GM12873 (cell line): Measurements from ENCODE around the gene TRIM31.

ENCODE experiments used
- TF ChIP-seq, protein P1 (sequence below): IDR thresholded peaks from 2 replicates; pipeline ENCODE4 v1.5.1; 2012; ENCODE audit warnings: low read depth, mild to moderate bottlenecking, moderate library complexity, low read length, control low read depth; ENCODE audit not compliant: insufficient read depth; ENCODE audit errors: missing control alignments

TRIM31 gene

DNA sequence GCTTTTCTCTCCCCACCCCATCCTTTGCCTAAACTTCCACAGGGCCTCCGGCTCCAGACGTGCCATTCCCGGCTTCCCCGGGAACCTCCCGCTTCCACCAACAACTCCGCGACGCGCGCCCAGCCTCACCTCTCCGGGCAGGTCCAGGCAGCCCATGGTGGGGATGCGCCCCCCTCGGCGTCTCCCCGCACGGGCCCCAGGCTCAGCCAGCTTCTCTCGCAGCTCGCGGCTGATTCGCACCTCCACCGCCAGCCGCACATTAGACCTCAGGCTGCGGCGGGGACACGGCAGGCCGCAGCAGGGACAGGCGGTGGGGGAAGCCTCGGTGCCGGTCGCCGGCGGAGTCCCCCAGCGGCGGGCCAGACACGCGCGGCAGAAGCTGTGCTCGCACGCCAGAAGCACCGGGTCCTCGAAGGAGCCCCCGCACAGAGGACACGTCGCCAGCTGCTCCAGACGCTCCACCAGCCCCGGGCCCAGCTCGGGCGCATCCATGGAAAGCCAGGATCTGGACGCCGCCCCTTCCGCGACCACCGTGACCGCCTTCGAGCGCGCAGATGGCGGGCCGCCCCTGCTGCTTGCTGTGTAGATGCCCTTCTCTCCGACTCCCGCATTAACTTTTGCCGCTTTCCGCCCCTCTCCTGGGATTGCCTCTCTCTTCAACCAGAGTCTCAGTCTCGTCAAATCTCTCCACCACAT, 37.6 kb downstream of the TRIM31 start, which contains the start of gene RNF39:
Gene RNF39 (minus strand): TSS at position 676 of the 696 bp plus-strand sequence. CDS start 184 bp downstream, at position 492.
- TF ChIP-seq, protein P1, sequence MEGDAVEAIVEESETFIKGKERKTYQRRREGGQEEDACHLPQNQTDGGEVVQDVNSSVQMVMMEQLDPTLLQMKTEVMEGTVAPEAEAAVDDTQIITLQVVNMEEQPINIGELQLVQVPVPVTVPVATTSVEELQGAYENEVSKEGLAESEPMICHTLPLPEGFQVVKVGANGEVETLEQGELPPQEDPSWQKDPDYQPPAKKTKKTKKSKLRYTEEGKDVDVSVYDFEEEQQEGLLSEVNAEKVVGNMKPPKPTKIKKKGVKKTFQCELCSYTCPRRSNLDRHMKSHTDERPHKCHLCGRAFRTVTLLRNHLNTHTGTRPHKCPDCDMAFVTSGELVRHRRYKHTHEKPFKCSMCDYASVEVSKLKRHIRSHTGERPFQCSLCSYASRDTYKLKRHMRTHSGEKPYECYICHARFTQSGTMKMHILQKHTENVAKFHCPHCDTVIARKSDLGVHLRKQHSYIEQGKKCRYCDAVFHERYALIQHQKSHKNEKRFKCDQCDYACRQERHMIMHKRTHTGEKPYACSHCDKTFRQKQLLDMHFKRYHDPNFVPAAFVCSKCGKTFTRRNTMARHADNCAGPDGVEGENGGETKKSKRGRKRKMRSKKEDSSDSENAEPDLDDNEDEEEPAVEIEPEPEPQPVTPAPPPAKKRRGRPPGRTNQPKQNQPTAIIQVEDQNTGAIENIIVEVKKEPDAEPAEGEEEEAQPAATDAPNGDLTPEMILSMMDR: no peak

DNA sequence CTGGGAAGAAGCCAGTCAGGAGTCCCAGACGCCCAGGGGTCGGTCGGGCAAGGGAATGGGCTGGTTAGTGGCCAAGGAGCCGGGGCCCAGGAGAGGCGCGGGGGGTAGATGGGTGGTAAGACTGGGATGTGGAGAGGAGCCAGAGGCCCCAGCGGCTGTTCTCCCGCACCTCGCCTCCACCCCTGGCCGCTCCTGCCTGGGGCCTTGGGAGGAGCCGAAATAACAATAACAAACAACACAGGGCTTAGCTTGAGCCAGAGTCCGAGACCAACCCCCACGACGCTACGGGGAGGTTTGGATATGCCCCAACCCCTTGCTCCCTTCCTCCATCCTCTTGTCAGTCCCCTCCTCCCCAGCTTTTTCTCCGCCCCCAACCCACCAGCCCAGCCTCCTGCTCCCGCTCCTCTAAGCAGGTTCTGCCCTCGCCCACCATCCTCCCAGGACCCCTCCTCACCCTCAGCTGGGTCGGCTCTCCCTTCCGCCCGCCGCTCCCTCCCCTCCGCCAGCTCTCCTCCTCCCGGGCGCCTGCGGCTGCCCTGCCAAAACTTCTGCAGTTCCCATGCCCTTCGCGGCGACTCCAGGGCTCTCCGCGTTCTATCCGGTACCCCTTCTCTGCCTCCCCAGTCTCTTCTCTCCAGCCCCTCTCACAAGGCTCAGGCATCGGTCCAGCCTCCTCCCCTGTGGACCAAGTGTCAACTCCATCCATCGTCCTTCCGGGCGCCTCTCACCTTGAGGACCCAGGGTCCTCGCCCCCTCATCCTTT, 38.4 kb downstream of the TRIM31 start:
- TF ChIP-seq, protein P1: no peak

DNA sequence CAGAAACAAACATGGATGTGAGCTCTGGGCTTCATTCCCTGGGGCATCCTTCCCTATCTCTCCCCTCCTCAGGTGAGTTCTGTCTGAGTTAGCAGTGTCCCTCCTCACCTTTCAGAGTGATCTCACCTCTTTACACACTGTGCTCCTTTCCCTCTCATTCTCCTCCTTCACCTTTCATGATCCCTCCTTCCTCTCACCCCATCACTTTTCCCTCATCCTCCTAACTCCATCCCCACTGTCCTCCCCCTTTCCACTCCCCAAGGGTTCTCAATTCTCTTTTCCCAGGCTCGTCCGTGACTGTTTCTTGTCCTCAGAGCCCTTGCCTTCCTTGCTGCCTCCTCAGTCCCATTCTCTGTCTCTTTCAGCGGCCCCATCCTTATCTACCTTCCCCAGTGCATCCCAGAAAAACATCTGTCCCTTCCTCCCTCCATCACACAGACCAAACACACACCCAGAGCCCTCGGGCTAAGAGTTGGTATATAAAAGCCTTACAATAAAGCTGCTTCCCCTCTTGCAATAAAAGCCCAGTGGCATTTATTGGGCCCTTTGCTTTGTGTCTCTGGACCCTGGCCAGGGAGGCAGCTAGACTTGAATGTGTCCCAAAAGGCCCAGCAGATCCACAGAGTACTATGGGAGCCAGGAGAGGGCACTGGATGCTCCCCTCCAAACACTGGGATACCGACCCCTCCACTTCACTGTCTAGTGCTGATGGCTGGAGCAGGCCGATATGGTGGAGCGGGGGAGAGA, 39.2 kb downstream of the TRIM31 start:
- TF ChIP-seq, protein P1: no peak

DNA sequence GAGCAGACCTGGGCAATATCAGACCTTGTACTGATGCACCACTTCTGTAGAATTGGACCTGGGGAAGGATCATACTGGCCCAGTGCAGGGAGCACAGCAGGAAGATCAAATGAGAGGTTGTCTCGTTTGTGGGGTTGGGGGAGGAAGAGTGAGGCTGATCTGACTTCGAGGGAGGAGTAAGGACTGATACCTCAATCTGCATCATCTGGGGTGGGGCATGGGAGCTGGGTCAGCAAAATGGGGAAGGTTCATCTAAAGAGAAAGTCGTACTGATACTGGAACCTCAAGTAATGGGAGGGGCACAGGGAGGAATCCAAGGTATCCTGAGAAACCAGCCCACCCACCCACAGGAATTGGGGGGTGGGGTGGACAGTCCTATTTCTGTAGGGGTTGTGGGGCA, 41.0 kb downstream of the TRIM31 start:
- TF ChIP-seq, protein P1: no peak

DNA sequence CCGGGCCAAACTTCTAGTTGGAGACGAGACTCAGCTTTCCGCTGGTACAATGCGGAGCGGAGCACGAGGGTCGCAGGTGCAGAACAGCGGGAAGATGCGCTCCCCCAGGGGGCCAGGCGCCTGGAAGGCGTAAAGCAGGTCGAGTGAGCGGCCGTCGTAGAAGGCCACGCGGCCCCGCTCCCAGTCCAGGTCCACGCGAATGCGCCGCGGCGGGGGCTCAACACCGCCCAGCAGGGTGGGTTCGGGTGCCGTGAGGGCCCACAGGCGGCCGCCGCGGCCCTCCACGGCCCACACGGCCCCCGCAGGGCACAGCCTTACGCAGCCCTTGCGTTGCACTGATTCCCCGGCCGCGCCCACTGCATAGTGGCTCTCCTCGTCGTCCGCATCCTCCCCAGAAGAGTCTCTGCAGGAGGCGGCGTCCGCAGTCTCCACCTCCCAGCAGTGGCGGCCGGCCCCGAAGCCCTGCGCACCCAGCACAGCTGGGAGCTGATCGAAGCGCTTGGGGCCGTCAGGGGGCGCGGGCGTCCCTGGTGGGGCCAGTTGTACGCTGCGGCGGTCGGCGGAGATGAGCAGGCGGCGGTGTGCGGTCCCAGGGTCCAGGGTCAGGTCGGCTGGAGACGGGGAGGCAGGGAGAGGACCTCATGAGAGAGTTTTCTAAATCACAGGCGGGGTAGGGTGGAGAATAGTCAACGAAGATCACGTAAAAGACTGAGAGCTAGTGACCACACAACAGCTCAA, 41.6 kb downstream of the TRIM31 start:
- TF ChIP-seq, protein P1: no peak

DNA sequence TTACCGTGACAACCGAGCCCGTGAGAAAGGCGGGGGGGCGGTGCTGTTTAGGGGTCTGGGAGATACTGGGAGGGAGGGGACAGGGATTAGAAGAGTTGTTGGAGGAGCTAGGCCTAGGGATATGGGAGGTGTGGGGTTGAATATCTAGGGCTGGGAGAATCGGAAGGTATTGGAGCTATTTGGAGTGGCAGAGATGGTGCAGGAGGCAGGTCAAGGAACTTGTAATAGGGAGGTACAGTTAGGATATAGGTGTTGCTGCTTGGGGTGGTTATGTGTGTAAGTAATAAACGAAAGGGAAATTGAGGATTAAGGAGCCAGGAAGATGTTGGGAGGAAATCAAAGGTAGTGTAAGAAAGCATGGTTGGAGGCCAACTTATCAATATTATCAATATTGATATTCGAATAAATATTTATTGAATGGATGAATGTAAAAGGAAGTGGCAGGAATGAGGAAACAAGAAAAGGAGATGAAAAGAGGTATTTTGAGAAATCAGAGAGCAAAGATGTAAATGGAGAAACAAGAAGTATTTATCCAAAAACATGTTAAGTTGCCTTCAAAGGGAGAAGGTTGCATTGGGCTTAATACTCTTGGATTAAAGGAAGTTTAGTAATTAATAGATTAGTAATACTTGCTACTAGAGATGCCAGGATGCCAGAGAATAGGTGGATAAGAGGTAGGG, 45.3 kb downstream of the TRIM31 start:
- TF ChIP-seq, protein P1: no peak
